Measurements from ENCODE around the gene SLC23A1. TPM values are rescaled to one million over a fixed set of nuclear protein-coding genes. Genes with fewer than 3 reads are reported as not detected.

Gene SLC23A1
- total RNA-seq, 1 donor from 2014 or later = not detected

DNA sequence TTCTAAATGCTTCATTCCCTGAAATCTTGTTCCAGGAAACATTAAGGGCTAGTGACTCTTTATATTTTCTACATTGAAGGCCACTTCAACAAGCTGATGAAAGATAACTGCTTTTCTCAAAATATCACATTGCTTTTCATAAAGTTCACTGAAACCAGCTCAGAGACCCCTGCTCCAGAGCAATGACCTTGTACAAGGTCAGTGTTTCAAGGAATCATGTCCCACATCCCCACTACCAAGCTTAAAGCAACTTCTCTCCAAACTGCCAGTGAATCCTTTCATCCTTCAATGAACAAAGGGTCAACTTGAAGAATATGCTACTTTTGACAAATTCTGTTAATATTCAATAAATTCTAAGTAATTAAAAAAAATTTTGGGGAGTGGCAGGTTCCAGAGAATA, 32.8 kb upstream of the SLC23A1 start:
- DNase-seq (ENCODE audit: low read depth, low spot score) = no peak
- H3K27ac Mint-ChIP-seq (ENCODE audit: unreplicated experiment) = no peak overlapping the region
- no peaks in the 10 kb centered on the region for H3K27me3 Mint-ChIP-seq (ENCODE audit: low read depth)
- H3K36me3 Mint-ChIP-seq (ENCODE audit: low read depth) = peaks cover 6% of the 10 kb centered on the region
- H3K4me3 Mint-ChIP-seq = no peak overlapping the region
- TF ChIP-seq, protein P1, sequence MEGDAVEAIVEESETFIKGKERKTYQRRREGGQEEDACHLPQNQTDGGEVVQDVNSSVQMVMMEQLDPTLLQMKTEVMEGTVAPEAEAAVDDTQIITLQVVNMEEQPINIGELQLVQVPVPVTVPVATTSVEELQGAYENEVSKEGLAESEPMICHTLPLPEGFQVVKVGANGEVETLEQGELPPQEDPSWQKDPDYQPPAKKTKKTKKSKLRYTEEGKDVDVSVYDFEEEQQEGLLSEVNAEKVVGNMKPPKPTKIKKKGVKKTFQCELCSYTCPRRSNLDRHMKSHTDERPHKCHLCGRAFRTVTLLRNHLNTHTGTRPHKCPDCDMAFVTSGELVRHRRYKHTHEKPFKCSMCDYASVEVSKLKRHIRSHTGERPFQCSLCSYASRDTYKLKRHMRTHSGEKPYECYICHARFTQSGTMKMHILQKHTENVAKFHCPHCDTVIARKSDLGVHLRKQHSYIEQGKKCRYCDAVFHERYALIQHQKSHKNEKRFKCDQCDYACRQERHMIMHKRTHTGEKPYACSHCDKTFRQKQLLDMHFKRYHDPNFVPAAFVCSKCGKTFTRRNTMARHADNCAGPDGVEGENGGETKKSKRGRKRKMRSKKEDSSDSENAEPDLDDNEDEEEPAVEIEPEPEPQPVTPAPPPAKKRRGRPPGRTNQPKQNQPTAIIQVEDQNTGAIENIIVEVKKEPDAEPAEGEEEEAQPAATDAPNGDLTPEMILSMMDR (conservative IDR thresholded peaks at IDR 0.05) = no peak
- no peaks in the 10 kb centered on the region for H3K9me3 Mint-ChIP-seq
- H3K4me1 Mint-ChIP-seq = no peaks in the 10 kb centered on the region

DNA sequence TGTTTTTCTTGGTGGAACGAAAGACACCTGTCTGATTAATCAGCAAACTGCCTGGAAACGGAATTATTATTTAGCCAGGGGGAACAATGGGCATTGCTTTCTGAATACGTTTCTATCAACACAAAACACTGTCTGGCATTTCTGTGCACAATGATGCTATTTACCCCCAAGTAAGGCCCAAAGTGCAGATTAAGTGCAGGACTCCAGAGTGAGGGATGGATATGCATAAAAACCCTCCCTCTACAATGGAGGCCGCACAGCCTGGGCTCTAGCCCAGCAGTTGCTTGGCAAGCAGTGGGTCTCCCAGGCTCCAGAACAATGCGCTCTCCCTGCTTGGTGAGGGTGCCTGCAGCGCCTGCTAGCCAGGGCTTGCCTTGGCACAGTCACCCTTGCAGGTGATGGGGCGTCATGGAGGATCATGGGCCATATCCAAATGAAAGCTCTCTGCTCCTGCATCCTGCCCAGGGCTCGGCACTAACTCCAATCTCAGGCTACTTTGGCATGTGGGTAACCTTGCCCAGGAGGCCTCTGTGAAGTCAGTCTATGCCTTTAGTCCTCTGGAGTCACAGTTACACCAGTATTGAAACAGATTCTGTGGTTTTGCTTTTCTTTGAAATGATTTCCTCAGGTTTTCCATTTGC, 32.2 kb upstream of the SLC23A1 start:
- Mint-ChIP-seq H3K27ac (ENCODE audit: unreplicated experiment) (no peak overlapping the region), H3K4me1 (no peaks in the 10 kb centered on the region), H3K27me3 (ENCODE audit: low read depth) (no peaks in the 10 kb centered on the region), H3K36me3 (ENCODE audit: low read depth) (peaks cover 6% of the 10 kb centered on the region), H3K9me3 (no peaks in the 10 kb centered on the region), H3K4me3 (no peak overlapping the region)
- TF ChIP-seq, protein P1 (conservative IDR thresholded peaks at IDR 0.05) = no peak
- no peak for DNase-seq (ENCODE audit: low read depth, low spot score)

DNA sequence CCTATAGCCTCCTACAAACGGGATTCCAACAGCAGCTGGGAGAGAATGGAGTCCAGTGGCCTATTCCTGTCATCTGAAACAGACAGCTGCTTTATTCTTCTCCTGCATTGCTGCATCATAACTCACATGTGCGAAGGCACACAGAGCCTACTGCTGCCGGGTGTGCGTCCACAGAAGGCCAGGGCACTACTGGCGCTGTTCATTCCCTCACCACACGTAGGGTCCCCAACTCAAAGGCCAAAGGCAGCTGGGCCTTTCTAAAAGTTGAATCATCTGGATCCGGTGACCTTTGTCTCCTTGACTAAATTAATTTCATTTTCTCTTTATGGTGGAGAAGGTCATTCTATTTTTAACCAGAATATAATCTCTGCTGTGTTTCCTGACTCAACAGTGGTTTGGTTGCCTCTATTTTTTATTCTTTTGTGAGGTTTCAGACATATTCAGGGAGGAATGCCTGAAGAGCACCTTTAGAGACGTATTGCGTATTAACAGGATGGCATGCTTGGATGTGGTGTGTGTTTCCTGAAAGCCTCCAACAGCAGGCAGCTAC, 31.6 kb upstream of the SLC23A1 start:
- no peak overlapping the region for H3K27ac Mint-ChIP-seq (ENCODE audit: unreplicated experiment)
- H3K27me3 Mint-ChIP-seq (ENCODE audit: low read depth) = no peaks in the 10 kb centered on the region
- H3K9me3 Mint-ChIP-seq = no peaks in the 10 kb centered on the region
- no peak for DNase-seq (ENCODE audit: low read depth, low spot score)
- TF ChIP-seq, protein P1 (conservative IDR thresholded peaks at IDR 0.05) = no peak
- H3K4me1 Mint-ChIP-seq = no peaks in the 10 kb centered on the region
- H3K36me3 Mint-ChIP-seq (ENCODE audit: low read depth) = peaks cover 6% of the 10 kb centered on the region
- H3K4me3 Mint-ChIP-seq = no peak overlapping the region

DNA sequence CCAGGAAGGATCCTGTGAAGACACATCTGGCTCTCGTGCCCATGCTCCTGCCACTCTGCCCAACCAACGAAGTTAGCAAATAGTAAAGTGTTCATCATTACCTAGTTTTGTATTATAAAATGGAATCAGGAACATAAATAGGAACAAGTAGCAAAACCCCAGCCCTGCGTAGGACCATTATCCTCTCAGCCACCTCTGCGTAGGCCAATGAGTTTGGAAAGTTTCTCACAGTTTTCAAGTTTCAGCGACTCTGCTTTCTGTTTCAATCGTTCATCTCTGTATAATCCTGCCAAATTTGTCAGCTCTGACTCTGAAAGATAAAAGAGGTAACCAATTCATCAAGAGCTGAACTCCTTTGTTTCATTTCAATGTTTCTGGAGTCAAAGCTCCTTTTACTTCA, 30.9 kb upstream of the SLC23A1 start:
- no peaks in the 10 kb centered on the region for H3K27me3 Mint-ChIP-seq (ENCODE audit: low read depth)
- H3K27ac Mint-ChIP-seq (ENCODE audit: unreplicated experiment) = no peak overlapping the region
- no peak for DNase-seq (ENCODE audit: low read depth, low spot score)
- H3K4me1 Mint-ChIP-seq = no peaks in the 10 kb centered on the region
- H3K4me3 Mint-ChIP-seq = no peak overlapping the region
- no peaks in the 10 kb centered on the region for H3K9me3 Mint-ChIP-seq
- peaks cover 4% of the 10 kb centered on the region for H3K36me3 Mint-ChIP-seq (ENCODE audit: low read depth)
- TF ChIP-seq, protein P1 (conservative IDR thresholded peaks at IDR 0.05) = no peak

DNA sequence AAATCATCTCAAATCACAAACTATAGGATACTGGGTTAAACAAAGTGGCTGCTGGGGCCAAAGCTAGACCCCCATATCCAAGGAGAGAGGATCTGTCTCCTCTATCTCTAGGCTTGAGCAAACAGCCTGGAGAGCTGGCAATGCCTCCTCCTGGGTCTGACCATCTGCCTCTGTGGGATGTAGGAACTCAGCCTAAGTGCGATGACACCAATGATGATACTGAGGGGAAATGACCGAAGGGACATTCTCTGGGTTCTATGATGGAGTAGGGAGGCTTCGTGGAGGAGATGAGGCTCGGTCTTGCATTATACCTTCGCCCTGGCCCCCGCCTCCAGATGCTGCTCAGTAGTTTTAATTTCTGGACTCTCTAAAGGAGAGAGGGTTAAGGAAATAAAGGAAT, 30.1 kb upstream of the SLC23A1 start:
- DNase-seq (ENCODE audit: low read depth, low spot score) = no peak
- Mint-ChIP-seq H3K9me3 (no peaks in the 10 kb centered on the region), H3K36me3 (ENCODE audit: low read depth) (no peaks in the 10 kb centered on the region), H3K27me3 (ENCODE audit: low read depth) (no peaks in the 10 kb centered on the region), H3K4me1 (no peaks in the 10 kb centered on the region), H3K4me3 (no peak overlapping the region), H3K27ac (ENCODE audit: unreplicated experiment) (no peak overlapping the region)
- TF ChIP-seq, protein P1 (conservative IDR thresholded peaks at IDR 0.05) = no peak

Measured in neural crest cell (in vitro differentiated cells).